H1 (cell line): Measurements from ENCODE around the gene PPP2R2D. TPM values are rescaled to one million over a fixed set of nuclear protein-coding genes. Genes with fewer than 3 reads are reported as not detected.
A peak's percentile ranks its signal among the peaks of the same experiment; 100 is the strongest.

Experiments used
- CTCF ChIA-PET: fragments of 300-600 bp; sonication (Branson Sonifier 250); formaldehyde crosslinking; loops from one replicate; lab custom pipeline; 2021; ENCODE audit not compliant: partially characterized antibody; lab: Charles Lee
- POLR2A ChIA-PET: fragments of 300-600 bp; sonication (Branson Sonifier 250); formaldehyde crosslinking; loops from one replicate; lab custom pipeline; 2021; ENCODE audit warnings: inconsistent platforms; ENCODE audit not compliant: partially characterized antibody; lab: Charles Lee
- DNase-seq, 2 experiments: peaks; one replicate each; pipeline versions ENCODE4 v3.0.0 to v3.0.0-alpha.2; 2010 to 2022; ENCODE audit warnings: low spot score in 2 of 2, low read depth in 1 of 2, mixed read lengths in 1 of 2
- FAIRE-seq: peaks from 2 replicates; lab custom pipeline; 2011; peaks lifted over from hg19 to GRCh38; lab: Jason Lieb, UNC
- H2AFZ ChIP-seq: 2 replicates; pipeline ENCODE4 v1.8.1; 2012; ENCODE audit warnings: low read length, inconsistent platforms
- H2AK5ac ChIP-seq: 2 replicates; pipeline ENCODE4 v1.6.1; 2013; ENCODE audit warnings: low read depth, low read length
- H2BK120ac ChIP-seq: replicated peaks from 2 replicates; pipeline ENCODE3; 2013; ENCODE audit warnings: low read depth, low read length, inconsistent platforms
- H2BK12ac ChIP-seq: 2 replicates; pipeline ENCODE4 v1.6.1; 2013; ENCODE audit warnings: low read depth, low read length
- H2BK15ac ChIP-seq: 2 replicates; pipeline ENCODE4 v1.6.1; 2013; ENCODE audit warnings: low read length
- H2BK20ac ChIP-seq: 2 replicates; pipeline ENCODE4 v1.6.1; 2013; ENCODE audit warnings: low read length
- H2BK5ac ChIP-seq: 2 replicates; pipeline ENCODE4 v1.6.1; 2013; ENCODE audit warnings: low read depth, low read length
- H3K14ac ChIP-seq: 2 replicates; pipeline ENCODE4 v1.6.1; 2013; ENCODE audit warnings: inconsistent platforms; ENCODE audit not compliant: insufficient read length
- H3K18ac ChIP-seq: 2 replicates; pipeline ENCODE4 v1.6.1; 2013; ENCODE audit warnings: low read length; ENCODE audit errors: extremely low read depth
- H3K23ac ChIP-seq: 2 replicates; pipeline ENCODE4 v1.6.1; 2013; ENCODE audit warnings: inconsistent platforms; ENCODE audit not compliant: insufficient read length
- H3K23me2 ChIP-seq: 2 replicates; pipeline ENCODE4 v1.6.1; 2013; ENCODE audit warnings: low read depth, low read length
- H3K27ac ChIP-seq: 2 replicates; pipeline ENCODE4 v1.6.1; 2011; ENCODE audit warnings: low read depth, low read length, inconsistent platforms
- H3K27me3 ChIP-seq, 4 experiments: replicated peaks in 1 of 4; 1 replicate in 1 of 4; 2 replicates in 3 of 4; pipeline versions ENCODE4 v1.6.1 to v1.8.1; 2011 to 2013; ENCODE audit warnings: low read length in 3 of 4, mild to moderate bottlenecking in 3 of 4, inconsistent platforms in 2 of 4, mixed read lengths in 2 of 4, moderate library complexity in 1 of 4; ENCODE audit not compliant: control insufficient read depth in 3 of 4, insufficient read depth in 3 of 4; ENCODE audit errors: extremely low read depth in 1 of 4
- H3K36me3 ChIP-seq, 4 experiments: 2 replicates each; pipeline versions ENCODE4 v1.6.1 to v1.8.1; 2011 to 2013; ENCODE audit warnings: mild to moderate bottlenecking in 4 of 4, low read length in 3 of 4, moderate library complexity in 2 of 4, control low read depth in 1 of 4, inconsistent platforms in 1 of 4; ENCODE audit not compliant: insufficient read depth in 4 of 4, control insufficient read depth in 2 of 4
- H3K4ac ChIP-seq: replicated peaks from 2 replicates; pipeline ENCODE3; 2013; ENCODE audit warnings: low read length, low read depth, mixed read lengths, inconsistent platforms; ENCODE audit not compliant: insufficient read length
- H3K4me1 ChIP-seq, 4 experiments: replicated peaks in 1 of 4; 1 replicate in 1 of 4; 2 replicates in 3 of 4; pipeline versions ENCODE4 v1.6.1 to v1.8.1; 2011 to 2013; ENCODE audit warnings: low read length in 3 of 4, inconsistent platforms in 2 of 4, mixed read lengths in 1 of 4; ENCODE audit not compliant: insufficient read depth in 4 of 4, control insufficient read depth in 3 of 4
- H3K4me2 ChIP-seq, 2 experiments: 2 replicates each; pipeline versions ENCODE4 v1.6.1 to v1.8.1; 2011 to 2013; ENCODE audit warnings: low read depth in 2 of 2, low read length in 2 of 2, control low read depth in 1 of 2, inconsistent platforms in 1 of 2, mild to moderate bottlenecking in 1 of 2; ENCODE audit not compliant: insufficient read depth in 1 of 2
- H3K4me3 ChIP-seq, 4 experiments: fragments of 200-600, 300-600 bp in 1 of 4; sonication (generic), shearing (Covaris generic), sonication (Bioruptor Twin) in 1 of 4; 2 replicates each; pipeline versions ENCODE4 v1.5.1 to v1.8.1; 2011 to 2016; ENCODE audit warnings: low read length in 4 of 4, low read depth in 3 of 4, control low read depth in 2 of 4, inconsistent platforms in 2 of 4, mild to moderate bottlenecking in 2 of 4, mixed read lengths in 1 of 4, moderate library complexity in 1 of 4; ENCODE audit not compliant: insufficient read depth in 2 of 4; ENCODE audit errors: extremely low read depth in 1 of 4
- H3K56ac ChIP-seq: replicated peaks from 2 replicates; pipeline ENCODE3; 2013; ENCODE audit warnings: low read depth, mild to moderate bottlenecking, mixed read lengths, low read length, inconsistent platforms; ENCODE audit not compliant: insufficient read length
- H3K79me1 ChIP-seq: 2 replicates; pipeline ENCODE4 v1.6.1; 2013; ENCODE audit warnings: low read depth, low read length, control low read depth
- H3K79me2 ChIP-seq, 2 experiments: 2 replicates each; pipeline versions ENCODE4 v1.6.1 to v1.8.1; 2012 to 2013; ENCODE audit warnings: low read length in 2 of 2, mild to moderate bottlenecking in 2 of 2, inconsistent platforms in 1 of 2; ENCODE audit not compliant: insufficient read depth in 2 of 2, control insufficient read depth in 1 of 2
- H3K9ac ChIP-seq, 4 experiments: replicated peaks in 1 of 4; 1 replicate in 1 of 4; 2 replicates in 3 of 4; pipeline versions ENCODE4 v1.6.1 to v1.8.1; 2011 to 2013; ENCODE audit warnings: low read depth in 3 of 4, low read length in 3 of 4, control low read depth in 2 of 4, mild to moderate bottlenecking in 2 of 4, moderate library complexity in 2 of 4, inconsistent platforms in 1 of 4; ENCODE audit errors: extremely low read depth in 1 of 4
- H3K9me3 ChIP-seq, 2 experiments: 2 replicates each; pipeline versions ENCODE4 v1.6.1 to v1.8.1; 2012 to 2013; ENCODE audit warnings: mild to moderate bottlenecking in 2 of 2, moderate library complexity in 2 of 2, control low read depth in 1 of 2, inconsistent platforms in 1 of 2, low read depth in 1 of 2, low read length in 1 of 2, mixed read lengths in 1 of 2; ENCODE audit not compliant: insufficient read depth in 2 of 2
- H4K20me1 ChIP-seq, 2 experiments: replicated peaks in 1 of 2; 2 replicates each; pipeline versions ENCODE3 to v1.8.1; 2011 to 2013; ENCODE audit warnings: inconsistent platforms in 2 of 2, low read length in 2 of 2, mild to moderate bottlenecking in 1 of 2; ENCODE audit not compliant: insufficient read depth in 2 of 2, control insufficient read depth in 1 of 2
- H4K5ac ChIP-seq: 2 replicates; pipeline ENCODE4 v1.6.1; 2013; ENCODE audit warnings: low read length, low read depth, mixed read lengths, inconsistent platforms; ENCODE audit not compliant: insufficient read length
- H4K8ac ChIP-seq: 2 replicates; pipeline ENCODE4 v1.8.0; 2013; ENCODE audit warnings: mild to moderate bottlenecking, moderate library complexity, low read length, inconsistent platforms; ENCODE audit not compliant: insufficient read depth; ENCODE audit errors: extremely low read depth
- H4K91ac ChIP-seq: replicated peaks from 2 replicates; pipeline ENCODE3; 2013; ENCODE audit warnings: low read length, mixed read lengths, inconsistent platforms; ENCODE audit not compliant: insufficient read length
- EGR1 ChIP-seq: IDR thresholded peaks from 2 replicates; pipeline ENCODE4 v1.6.1; 2011; ENCODE audit warnings: low read depth, low read length, borderline replicate concordance
- GTF2F1 ChIP-seq: IDR thresholded peaks from 2 replicates; pipeline ENCODE4 v1.6.1; 2012; ENCODE audit warnings: low read depth, low read length, improper control_type of control experiment, borderline replicate concordance
- KDM1A ChIP-seq: fragments of 200-600, 300-600 bp; sonication (generic); IDR thresholded peaks from 2 replicates; pipeline ENCODE4 v1.7.1; 2016; ENCODE audit warnings: mild to moderate bottlenecking, low read length, borderline replicate concordance
- MAX ChIP-seq: IDR thresholded peaks from 2 replicates; pipeline ENCODE4 v1.6.1; 2012; ENCODE audit warnings: inconsistent platforms
- NRF1 ChIP-seq: IDR thresholded peaks from 2 replicates; pipeline ENCODE4 v1.6.1; 2011; ENCODE audit warnings: mild to moderate bottlenecking, low read depth, low read length, improper control_type of control experiment
- RFX5 ChIP-seq: IDR thresholded peaks from 2 replicates; pipeline ENCODE4 v1.6.1; 2011; ENCODE audit warnings: low read depth, low read length, improper control_type of control experiment, borderline replicate concordance
- RNF2 ChIP-seq: fragments of 200-900, 300-1000 bp; sonication (generic); IDR thresholded peaks from 2 replicates; pipeline ENCODE4 v1.7.1; 2016; ENCODE audit warnings: borderline replicate concordance, low read depth, mild to moderate bottlenecking, antibody characterized with exemption, low read length; ENCODE audit not compliant: poor library complexity, severe bottlenecking; ENCODE audit errors: missing control alignments
- RXRA ChIP-seq: IDR thresholded peaks from 2 replicates; pipeline ENCODE4 v1.6.1; 2011; ENCODE audit warnings: low read depth, mild to moderate bottlenecking, low read length, moderate library complexity; ENCODE audit not compliant: insufficient read depth
- SP2 ChIP-seq: IDR thresholded peaks from 2 replicates; pipeline ENCODE4 v1.6.1; 2012; ENCODE audit warnings: mild to moderate bottlenecking, low read length, inconsistent platforms
- SP4 ChIP-seq: IDR thresholded peaks from 2 replicates; pipeline ENCODE4 v1.6.1; 2012; ENCODE audit warnings: low read length, inconsistent platforms
- SRF ChIP-seq: IDR thresholded peaks from 2 replicates; pipeline ENCODE4 v1.6.1; 2011; ENCODE audit warnings: mild to moderate bottlenecking, low read depth, low read length, moderate library complexity
- TAF7 ChIP-seq: optimal IDR thresholded peaks from 2 replicates; pipeline ENCODE3; 2011; ENCODE audit warnings: low read depth, mild to moderate bottlenecking, inconsistent platforms, low read length, moderate library complexity, borderline replicate concordance
- TCF12 ChIP-seq: IDR thresholded peaks from 2 replicates; pipeline ENCODE4 v1.6.1; 2011; ENCODE audit warnings: low read depth, mild to moderate bottlenecking, low read length
- TEAD4 ChIP-seq: IDR thresholded peaks from 2 replicates; pipeline ENCODE4 v1.6.1; 2012; ENCODE audit warnings: low read depth, low read length, inconsistent platforms, mixed read lengths
- YY1 ChIP-seq: IDR thresholded peaks from 2 replicates; pipeline ENCODE4 v1.6.1; 2011; ENCODE audit warnings: low read depth, mild to moderate bottlenecking, low read length
- WGBS, 2 experiments: shearing (Covaris generic) in 1 of 2; methylation state at CpG; one replicate each; pipeline versions ENCODE4 v1.1.6 to v1.1.7; 2013 to 2015; ENCODE audit warnings: low lambda C conversion rate in 2 of 2, mixed read lengths in 2 of 2, inconsistent platforms in 1 of 2, low coverage in 1 of 2, missing lambda C conversion rate in 1 of 2; ENCODE audit not compliant: insufficient replicate concordance in 2 of 2, insufficient coverage in 1 of 2, insufficient read length in 1 of 2; ENCODE audit errors: extremely low coverage in 1 of 2, missing lambda C conversion rate in 1 of 2; 5-methylcytosine and 5-hydroxymethylcytosine counted together
- polyA plus RNA-seq, 7 experiments: library from polyadenylated mRNA; depleted of rRNA in 3 of 7; stranded (reverse) in 5 of 7; unstranded in 2 of 7; fragments of >200 nt in 5 of 7; fragments of 200-250 nt in 2 of 7; gene quantifications; 1 replicate in 5 of 7; 2 replicates in 1 of 7; 4 replicates in 1 of 7; pipeline versions ENCODE4 v1.2.1 to v1.2.3, GENCODE V29; 2011 to 2013; ENCODE audit warnings: missing spikeins in 2 of 7, mixed read lengths in 2 of 7
- total RNA-seq: library from RNA; stranded (reverse); fragmentation: NEBNext Ultra II Directional; extraction: Animal tissue kit (Norgen Biotek cat#: 25700); gene quantifications from 2 replicates; pipeline ENCODE4 v1.2.1, GENCODE V29; 2021

The PPP2R2D gene
- total and polyA plus RNA-seq, 2 of the 8 experiments (the other 6 are each of a cell fraction or from before 2014, with no cell fraction given): 25.4 to 32.8 TPM

- no peak overlapping the region for H3K4me3 ChIP-seq
- H4K8ac ChIP-seq: peak overlapping the region; percentile 14; the same call in 1 of the 2 replicates
- ChIA-PET POLR2A (no interaction called here), CTCF (interaction anchor here (0.7 to 3.8 kb wide), 4 partner anchors 13 to 376 kb away, joined by 3 to 21 read pairs (median 3); no protein-coding TSS in a partner anchor)
- no peak overlapping the region for H2BK15ac ChIP-seq
- H4K5ac ChIP-seq: no peak overlapping the region
- H3K14ac ChIP-seq: no peak overlapping the region
- WGBS, 2 experiments: 95% methylated on average over 11 of the region's 11 CpGs; no CpG with 5 or more reads in 1 of the 2 experiments
- no peak overlapping the region for H3K9ac ChIP-seq
- DNase-seq (no peak), FAIRE-seq (no peak)
- no peak overlapping the region for H2BK5ac ChIP-seq
- no peak overlapping the region for H4K91ac ChIP-seq
- H4K20me1 ChIP-seq: no peaks in the 10 kb centered on the region
- H3K27me3 ChIP-seq: no peaks in the 10 kb centered on the region
- H2AFZ ChIP-seq: no peak overlapping the region
- no peak overlapping the region for H3K4ac ChIP-seq
- H2BK120ac ChIP-seq: no peak overlapping the region
- no peaks in the 10 kb centered on the region for H3K9me3 ChIP-seq
- H3K79me1 ChIP-seq: no peaks in the 10 kb centered on the region
- no peak overlapping the region for H2BK12ac ChIP-seq
- no peak overlapping the region for H3K18ac ChIP-seq
- no peaks in the 10 kb centered on the region for H3K4me1 ChIP-seq
- H3K36me3 ChIP-seq: no peaks in the 10 kb centered on the region
- H2AK5ac ChIP-seq: no peak overlapping the region
- no peak overlapping the region for H3K56ac ChIP-seq
- no peak overlapping the region for H3K23ac ChIP-seq
- H3K79me2 ChIP-seq: no peaks in the 10 kb centered on the region
- no peak overlapping the region for H3K27ac ChIP-seq
- no peak overlapping the region for H3K4me2 ChIP-seq
- no peaks in the 10 kb centered on the region for H3K23me2 ChIP-seq
- no peak overlapping the region for H2BK20ac ChIP-seq
- no peak for TF ChIP-seq SP4
- no peak for TF ChIP-seq RXRA
- TF ChIP-seq TEAD4: no peak
- TF ChIP-seq RFX5: no peak
- TF ChIP-seq NRF1: no peak
- no peak for TF ChIP-seq SRF
- TF ChIP-seq SP2: no peak
- no peak for TF ChIP-seq MAX
- no peak for TF ChIP-seq YY1
- TF ChIP-seq KDM1A: no peak
- TF ChIP-seq TAF7: no peak
- TF ChIP-seq GTF2F1: no peak
- no peak for TF ChIP-seq TCF12
- no peak for TF ChIP-seq EGR1
- no peak for TF ChIP-seq RNF2
Observed at GRCh38 chr10:131858118-131858515, 42.7 kb upstream of the PPP2R2D start.
